HCT116 (cell line): ENCODE results near the gene PPP1R1C. TPM values are rescaled to one million over a fixed set of nuclear protein-coding genes. Genes with fewer than 3 reads are reported as not detected.
A peak's percentile ranks its signal among the peaks of the same experiment; 100 is the strongest.

Source experiments
- ATAC-seq: fragments of 200-7000 bp; cut with Tn5 transposase; 2 replicates; pipeline ENCODE4 v1.9.1; 2020; ENCODE audit warnings: mild to moderate bottlenecking, moderate library complexity
- BruUV-seq: library from RNA; stranded (reverse); fragments of 400-500 nt; replicated peaks from 2 replicates; lab custom pipeline; 2021; lab: Mats Ljungman, UMichigan
- CTCF ChIA-PET: fragments of 300-600 bp; sonication (Branson Sonifier 250); formaldehyde crosslinking; loops from one replicate; lab custom pipeline; 2021; ENCODE audit warnings: antibody characterized with exemption; lab: Charles Lee
- POLR2A ChIA-PET: fragments of 300-600, 350-600 bp; sonication (Branson Sonifier 250); formaldehyde crosslinking; loops from one replicate; lab custom pipeline; 2021; ENCODE audit warnings: antibody characterized with exemption; lab: Charles Lee
- RAD21 ChIA-PET, 2 experiments: fragments of 300-600 bp; sonication (Branson Sonifier 250); formaldehyde crosslinking; loops; one replicate each; lab custom pipeline; 2023; ENCODE audit warnings: low total read pairs in 2 of 2; ENCODE audit not compliant: uncharacterized antibody in 2 of 2, unreplicated experiment in 2 of 2, low non-redundant PET in 1 of 2; lab: Charles Lee
- DNase-seq: peaks from one replicate; pipeline ENCODE4 v3.0.0-alpha.2; 2010; ENCODE audit warnings: low read depth, low spot score
- H2AFZ ChIP-seq: fragments of 200-600 bp; shearing (Covaris generic), sonication (generic); 2 replicates; pipeline ENCODE4 v1.6.1; 2017; ENCODE audit warnings: low read depth, mixed run types, mixed read lengths, antibody characterized with exemption, low read length; ENCODE audit not compliant: poor library complexity, severe bottlenecking
- H3K27ac ChIP-seq: 2 replicates; pipeline ENCODE4 v1.5.1; 2012; ENCODE audit warnings: low read depth, low read length
- H3K27me3 ChIP-seq: fragments of 200-600 bp; sonication (generic); 2 replicates; pipeline ENCODE4 v1.6.1; 2016; ENCODE audit warnings: mixed run types, low read length, mixed read lengths; ENCODE audit not compliant: insufficient read depth
- H3K36me3 ChIP-seq, 2 experiments: fragments of 200-500 bp in 1 of 2; fragments of 200-600 bp in 1 of 2; sonication (Bioruptor generic) in 1 of 2; sonication (generic) in 1 of 2; 2 replicates each; pipeline versions ENCODE4 v1.5.1 to v1.6.1; 2014 to 2016; ENCODE audit warnings: low read length in 2 of 2, inconsistent platforms in 1 of 2, mixed read lengths in 1 of 2, mixed run types in 1 of 2; ENCODE audit not compliant: insufficient read depth in 2 of 2, control insufficient read depth in 1 of 2
- H3K4me1 ChIP-seq, 2 experiments: fragments of 200-600 bp in 1 of 2; sonication (generic) in 1 of 2; 2 replicates each; pipeline versions ENCODE4 v1.5.1 to v1.6.1; 2012 to 2017; ENCODE audit warnings: low read length in 2 of 2, inconsistent platforms in 1 of 2, mild to moderate bottlenecking in 1 of 2, mixed read lengths in 1 of 2, mixed run types in 1 of 2, moderate library complexity in 1 of 2; ENCODE audit not compliant: insufficient read depth in 2 of 2, control insufficient read depth in 1 of 2
- H3K4me2 ChIP-seq: fragments of 200-600 bp; sonication (generic); 2 replicates; pipeline ENCODE4 v1.6.1; 2017; ENCODE audit warnings: mixed run types, low read length, mixed read lengths
- H3K4me3 ChIP-seq, 2 experiments: fragments of 200-600 bp in 1 of 2; sonication (generic) in 1 of 2; replicated peaks in 1 of 2; 2 replicates each; pipeline ENCODE4 v1.5.1; 2011 to 2016; ENCODE audit warnings: low read length in 2 of 2, control low read depth in 1 of 2, low read depth in 1 of 2, mild to moderate bottlenecking in 1 of 2, mixed read lengths in 1 of 2, mixed run types in 1 of 2
- H3K79me2 ChIP-seq: fragments of 200-600 bp; sonication (generic); 2 replicates; pipeline ENCODE4 v1.6.1; 2017; ENCODE audit warnings: mild to moderate bottlenecking, mixed run types, low read length, moderate library complexity, mixed read lengths; ENCODE audit not compliant: insufficient read depth
- H3K9ac ChIP-seq: fragments of 200-600 bp; sonication (generic); 2 replicates; pipeline ENCODE4 v1.6.1; 2016; ENCODE audit warnings: low read length, mixed read lengths
- H3K9me2 ChIP-seq: fragments of 200-600 bp; sonication (generic), shearing (Covaris generic); 2 replicates; pipeline ENCODE4 v1.6.1; 2017; ENCODE audit warnings: mixed run types, mild to moderate bottlenecking, moderate library complexity; ENCODE audit not compliant: insufficient read depth
- H3K9me3 ChIP-seq, 2 experiments: fragments of 200-500 bp in 1 of 2; fragments of 200-600 bp in 1 of 2; sonication (Bioruptor generic) in 1 of 2; sonication (generic) in 1 of 2; 2 replicates each; pipeline ENCODE4 v1.6.1; 2014 to 2017; ENCODE audit warnings: low read length in 2 of 2, mixed read lengths in 2 of 2, inconsistent platforms in 1 of 2, low read depth in 1 of 2, mild to moderate bottlenecking in 1 of 2, mixed run types in 1 of 2, moderate library complexity in 1 of 2; ENCODE audit not compliant: control insufficient read depth in 1 of 2, insufficient read depth in 1 of 2
- H4K20me1 ChIP-seq: fragments of 200-600 bp; sonication (generic), shearing (Covaris generic); 2 replicates; pipeline ENCODE4 v1.6.1; 2017; ENCODE audit warnings: mixed run types, mild to moderate bottlenecking, moderate library complexity; ENCODE audit not compliant: insufficient read depth
- CEBPB ChIP-seq: IDR thresholded peaks from 2 replicates; pipeline ENCODE4 v1.6.1; 2012; ENCODE audit warnings: low read depth
- EGR1 ChIP-seq: IDR thresholded peaks from 2 replicates; pipeline ENCODE4 v1.6.1; 2012; ENCODE audit warnings: low read depth
- ELF1 ChIP-seq: IDR thresholded peaks from 2 replicates; pipeline ENCODE4 v1.6.1; 2012; ENCODE audit warnings: low read depth, borderline replicate concordance
- FOSL1 ChIP-seq: IDR thresholded peaks from 2 replicates; pipeline ENCODE4 v1.6.1; 2012; ENCODE audit warnings: low read depth
- MAX ChIP-seq: IDR thresholded peaks from 2 replicates; pipeline ENCODE4 v1.6.1; 2012
- POLR2A ChIP-seq: IDR thresholded peaks from 2 replicates; pipeline ENCODE4 v1.7.0; 2011; ENCODE audit warnings: borderline replicate concordance; ENCODE audit not compliant: insufficient read depth, insufficient read length; ENCODE audit errors: extremely low read depth
- POLR2AphosphoS5 ChIP-seq: IDR thresholded peaks from 2 replicates; pipeline ENCODE4 v1.6.1; 2011; ENCODE audit warnings: mild to moderate bottlenecking, low read depth, low read length, moderate library complexity
- REST ChIP-seq: IDR thresholded peaks from 2 replicates; pipeline ENCODE4 v1.6.1; 2012; ENCODE audit warnings: low read depth
- SIN3A ChIP-seq: IDR thresholded peaks from 2 replicates; pipeline ENCODE4 v1.6.1; 2012; ENCODE audit warnings: low read depth
- SRF ChIP-seq: IDR thresholded peaks from 2 replicates; pipeline ENCODE4 v1.6.1; 2012; ENCODE audit warnings: low read depth
- ZBTB33 ChIP-seq: IDR thresholded peaks from 2 replicates; pipeline ENCODE4 v1.6.1; 2011; ENCODE audit warnings: mild to moderate bottlenecking, low read length, moderate library complexity; ENCODE audit not compliant: insufficient replicate concordance; ENCODE audit errors: extremely low read depth
- ZFX ChIP-seq: fragments of 450-650 bp; IDR thresholded peaks from 2 replicates; pipeline ENCODE4 v1.6.1; 2017
- ZNF274 ChIP-seq: fragments of 200-500 bp; sonication (Bioruptor generic); IDR thresholded peaks from 2 replicates; pipeline ENCODE4 v1.6.1; 2014; ENCODE audit warnings: mild to moderate bottlenecking, low read depth, low read length, inconsistent platforms
- intact Hi-C: fragments of 100-400 bp; cut with micrococcal nuclease; formaldehyde crosslinking; loops from 2 replicates; pipeline ENCODE4 v1.10.0; 2022
- total RNA-seq: library from RNA; stranded (reverse); gene quantifications from one replicate; pipeline ENCODE4 v1.2.1, GENCODE V29; 2021; ENCODE audit not compliant: unreplicated experiment
- TF ChIP-seq, protein P1 (sequence below): IDR thresholded peaks from 2 replicates; pipeline ENCODE4 v1.6.1; 2012

The PPP1R1C gene
- total RNA-seq, 1 experiment from 2014 or later: 17.8 TPM

GRCh38 chr2:181937473-181937872, 48.2 kb upstream of the PPP1R1C start:
- H3K27me3 ChIP-seq: no peaks in the 10 kb centered on the region
- H3K27ac ChIP-seq: no peak overlapping the region
- no peaks in the 10 kb centered on the region for H3K79me2 ChIP-seq
- H3K9me2 ChIP-seq: no peaks in the 10 kb centered on the region
- intact Hi-C loops: loop anchor here (10.0 kb wide), 1 partner anchor 707 kb away; no protein-coding TSS in a partner anchor
- TF ChIP-seq POLR2AphosphoS5: no peak
- 0 out of 2 replicates have a peak, but pooled peaks have one; percentile 25 for TF ChIP-seq ELF1
- ATAC-seq (no peak), DNase-seq (no peak)
- peaks cover 19 to 33% of the 10 kb centered on the region in 2 experiments for H3K4me1 ChIP-seq
- ChIA-PET POLR2A (interaction anchor here (2.3 kb wide), 1 partner anchor 11 kb away, joined by 5 read pairs; no protein-coding TSS in a partner anchor), RAD21 (no interaction called here), CTCF (interaction anchor here (1.2 to 3.2 kb wide), 5 partner anchors 10 to 195 kb away, joined by 4 to 17 read pairs (median 4); no protein-coding TSS in a partner anchor)
- no peak overlapping the region for H3K4me3 ChIP-seq
- no peaks in the 10 kb centered on the region for H3K36me3 ChIP-seq
- no peaks in the 10 kb centered on the region for H4K20me1 ChIP-seq
- no TSS peak for BruUV-seq
- H3K9me3 ChIP-seq: no peaks in the 10 kb centered on the region
- H3K9ac ChIP-seq: no peak overlapping the region
- peak overlapping the region; percentile 22 for H3K4me2 ChIP-seq
- no peak overlapping the region for H2AFZ ChIP-seq

DNA sequence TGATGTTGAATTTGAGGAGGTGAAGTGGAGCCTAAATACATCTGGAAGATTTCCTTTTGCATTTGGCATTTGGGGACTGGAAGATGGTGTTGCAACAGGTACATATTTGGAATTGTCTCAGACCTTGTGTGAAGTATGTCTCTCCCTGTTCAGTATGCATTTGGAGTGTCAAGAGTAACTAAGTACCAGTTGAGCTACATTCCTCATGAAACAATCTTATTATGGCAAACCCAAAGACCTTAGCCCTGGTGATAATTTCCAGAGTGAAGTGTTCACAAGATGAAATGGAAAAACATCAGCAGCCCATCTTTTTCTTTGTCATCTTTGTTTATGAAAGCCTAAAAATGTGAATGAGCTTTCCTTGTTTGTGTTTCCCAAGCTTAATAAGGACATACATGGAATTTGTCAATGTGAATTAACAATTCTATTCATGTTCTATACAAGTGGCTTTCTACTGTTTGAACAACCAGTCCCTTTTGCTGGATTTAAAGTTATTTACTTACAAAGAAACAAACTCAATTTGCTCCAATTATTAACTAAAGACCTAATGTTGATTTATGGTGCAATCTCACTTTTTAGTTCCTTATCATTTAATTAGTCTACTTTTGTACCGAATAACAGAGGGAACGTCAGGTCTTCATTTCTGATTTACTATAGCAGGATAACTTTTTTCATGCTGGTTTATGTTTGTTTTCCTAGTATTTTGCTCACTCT, 42.1 kb upstream of the PPP1R1C start:
- H3K27me3 ChIP-seq: no peaks in the 10 kb centered on the region
- intact Hi-C loops: no loop called here
- peak overlapping the region; percentile 3 for H2AFZ ChIP-seq
- DNase-seq (no peak), ATAC-seq (no peak)
- ChIA-PET POLR2A (no interaction called here), CTCF (no interaction called here), RAD21 (no interaction called here)
- H4K20me1 ChIP-seq: no peaks in the 10 kb centered on the region
- no peaks in the 10 kb centered on the region for H3K9me2 ChIP-seq
- H3K9me3 ChIP-seq: no peaks in the 10 kb centered on the region
- H3K4me1 ChIP-seq: peaks cover 40 to 52% of the 10 kb centered on the region in 2 experiments
- peak overlapping the region; percentile 6; the same call in 1 of the 2 replicates for H3K4me2 ChIP-seq
- no TSS peak for BruUV-seq
- H3K27ac ChIP-seq: peak overlapping the region; percentile 28
- no peak overlapping the region for H3K9ac ChIP-seq
- no peaks in the 10 kb centered on the region for H3K36me3 ChIP-seq
- H3K79me2 ChIP-seq: no peaks in the 10 kb centered on the region
- H3K4me3 ChIP-seq: no peak overlapping the region
- TF ChIP-seq POLR2A: no peak
- no peak for TF ChIP-seq FOSL1
- TF ChIP-seq, protein P1, sequence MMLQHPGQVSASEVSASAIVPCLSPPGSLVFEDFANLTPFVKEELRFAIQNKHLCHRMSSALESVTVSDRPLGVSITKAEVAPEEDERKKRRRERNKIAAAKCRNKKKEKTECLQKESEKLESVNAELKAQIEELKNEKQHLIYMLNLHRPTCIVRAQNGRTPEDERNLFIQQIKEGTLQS: no peak
- TF ChIP-seq SRF: no peak
- no peak for TF ChIP-seq ZFX
- TF ChIP-seq ZNF274: no peak
- TF ChIP-seq ZBTB33: no peak
- TF ChIP-seq EGR1: no peak
- no peak for TF ChIP-seq REST
- TF ChIP-seq CEBPB: no peak
- no peak for TF ChIP-seq SIN3A
- no peak for TF ChIP-seq MAX
